OCI-LY3 (cell line): ENCODE measurements around the gene CACNG4.

Experiments
- H2AFZ ChIP-seq: fragments of 200-600, 300-600 bp; shearing (Covaris generic); 2 replicates; pipeline ENCODE4 v1.6.0; 2014; ENCODE audit warnings: antibody characterized with exemption, low read depth, low read length
- H3K27ac ChIP-seq: fragments of 200-600, 300-600 bp; sonication (generic); 2 replicates; pipeline ENCODE4 v1.5.1; 2014; ENCODE audit warnings: mild to moderate bottlenecking, low read length, moderate library complexity, mixed read lengths
- H3K27me3 ChIP-seq: fragments of 200-600, 300-600 bp; sonication (generic); 2 replicates; pipeline ENCODE4 v1.6.1; 2014; ENCODE audit warnings: low read depth, low read length, mixed read lengths
- H3K36me3 ChIP-seq: fragments of 200-600, 300-600 bp; sonication (generic); replicated peaks from 2 replicates; pipeline ENCODE3; 2014; ENCODE audit warnings: low read depth, low read length, mixed read lengths
- H3K4me1 ChIP-seq: fragments of 300-600, 200-600 bp; sonication (generic); 2 replicates; pipeline ENCODE4 v1.6.1; 2014; ENCODE audit warnings: low read length, mixed read lengths
- H3K4me2 ChIP-seq: fragments of 200-600, 300-600 bp; sonication (generic); 2 replicates; pipeline ENCODE4 v1.6.1; 2014; ENCODE audit warnings: low read length, mixed read lengths
- H3K4me3 ChIP-seq: fragments of 300-600, 200-600 bp; sonication (generic); 2 replicates; pipeline ENCODE4 v1.5.1; 2014; ENCODE audit warnings: antibody characterized with exemption, mild to moderate bottlenecking, low read length, moderate library complexity
- H3K79me2 ChIP-seq: fragments of 300-600, 200-600 bp; shearing (Covaris generic); 2 replicates; pipeline ENCODE4 v1.6.1; 2014; ENCODE audit warnings: mild to moderate bottlenecking, low read length, mixed read lengths
- H3K9ac ChIP-seq: fragments of 300-600, 200-600 bp; shearing (Covaris generic); 2 replicates; pipeline ENCODE4 v1.6.0; 2014; ENCODE audit warnings: mild to moderate bottlenecking, low read length, moderate library complexity
- H3K9me3 ChIP-seq: fragments of 200-600, 300-600 bp; shearing (Covaris generic); 2 replicates; pipeline ENCODE4 v1.6.1; 2014; ENCODE audit warnings: low read length, mixed read lengths; ENCODE audit not compliant: insufficient read depth
- H4K20me1 ChIP-seq: fragments of 200-600, 300-600 bp; sonication (generic); 2 replicates; pipeline ENCODE4 v1.6.1; 2016; ENCODE audit warnings: low read length, mixed read lengths; ENCODE audit not compliant: insufficient read depth
- EZH2phosphoT487 ChIP-seq: fragments of 200-600 bp; shearing (Covaris generic); IDR thresholded peaks from 2 replicates; pipeline ENCODE4 v1.6.1; 2018; ENCODE audit warnings: antibody characterized with exemption, mixed run types, low read depth
- TF ChIP-seq, protein P1 (sequence below): fragments of 200-600, 300-600 bp; sonication (generic); IDR thresholded peaks from 2 replicates; pipeline ENCODE4 v1.5.1; 2014; ENCODE audit warnings: antibody characterized with exemption, low read length, low read depth

CACNG4 gene

DNA sequence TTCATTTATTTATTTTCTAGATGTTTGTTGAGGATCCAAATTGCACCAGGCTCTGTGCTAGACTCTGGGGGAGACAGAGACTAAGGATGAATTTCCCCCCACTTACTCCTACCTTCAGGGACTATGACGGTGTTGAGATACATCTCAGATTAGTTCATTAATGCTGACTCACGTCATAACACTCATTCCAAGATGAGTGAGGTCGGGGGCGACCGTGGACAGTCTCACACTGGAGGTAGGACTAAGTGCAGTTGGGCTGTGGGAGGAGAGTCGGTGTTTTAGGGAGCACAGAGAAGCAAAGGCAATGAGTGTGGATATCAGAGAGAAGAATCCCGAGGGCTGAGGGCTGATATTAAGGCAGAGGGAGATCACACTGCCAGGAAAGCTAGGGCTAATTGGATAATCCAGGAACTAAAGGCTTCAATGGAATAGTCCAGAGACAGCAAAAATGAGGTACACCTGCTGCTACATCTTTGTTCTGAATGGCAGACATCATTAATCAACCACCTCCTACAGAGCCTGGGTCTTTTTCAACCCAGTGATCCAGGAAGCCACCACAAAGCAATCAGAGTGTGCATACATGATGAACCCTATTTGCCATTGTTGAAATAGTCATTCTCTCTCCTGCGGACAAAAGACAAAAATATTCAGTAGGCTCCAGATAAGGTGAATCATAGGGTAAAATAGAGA is 38.6 kb upstream of the CACNG4 start:
- Histone ChIP-seq H3K4me2 (no peak overlapping the region), H3K4me3 (no peak overlapping the region), H3K9me3 (no peaks in the 10 kb centered on the region), H3K36me3 (no peaks in the 10 kb centered on the region), H3K79me2 (no peaks in the 10 kb centered on the region), H3K27me3 (peaks cover 46% of the 10 kb centered on the region), H3K4me1 (no peaks in the 10 kb centered on the region), H3K27ac (no peak overlapping the region), H4K20me1 (no peaks in the 10 kb centered on the region), H3K9ac (no peak overlapping the region), H2AFZ (no peak overlapping the region)
- TF ChIP-seq, protein P1, sequence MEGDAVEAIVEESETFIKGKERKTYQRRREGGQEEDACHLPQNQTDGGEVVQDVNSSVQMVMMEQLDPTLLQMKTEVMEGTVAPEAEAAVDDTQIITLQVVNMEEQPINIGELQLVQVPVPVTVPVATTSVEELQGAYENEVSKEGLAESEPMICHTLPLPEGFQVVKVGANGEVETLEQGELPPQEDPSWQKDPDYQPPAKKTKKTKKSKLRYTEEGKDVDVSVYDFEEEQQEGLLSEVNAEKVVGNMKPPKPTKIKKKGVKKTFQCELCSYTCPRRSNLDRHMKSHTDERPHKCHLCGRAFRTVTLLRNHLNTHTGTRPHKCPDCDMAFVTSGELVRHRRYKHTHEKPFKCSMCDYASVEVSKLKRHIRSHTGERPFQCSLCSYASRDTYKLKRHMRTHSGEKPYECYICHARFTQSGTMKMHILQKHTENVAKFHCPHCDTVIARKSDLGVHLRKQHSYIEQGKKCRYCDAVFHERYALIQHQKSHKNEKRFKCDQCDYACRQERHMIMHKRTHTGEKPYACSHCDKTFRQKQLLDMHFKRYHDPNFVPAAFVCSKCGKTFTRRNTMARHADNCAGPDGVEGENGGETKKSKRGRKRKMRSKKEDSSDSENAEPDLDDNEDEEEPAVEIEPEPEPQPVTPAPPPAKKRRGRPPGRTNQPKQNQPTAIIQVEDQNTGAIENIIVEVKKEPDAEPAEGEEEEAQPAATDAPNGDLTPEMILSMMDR, result no peak
- TF ChIP-seq EZH2phosphoT487, result no peak

DNA sequence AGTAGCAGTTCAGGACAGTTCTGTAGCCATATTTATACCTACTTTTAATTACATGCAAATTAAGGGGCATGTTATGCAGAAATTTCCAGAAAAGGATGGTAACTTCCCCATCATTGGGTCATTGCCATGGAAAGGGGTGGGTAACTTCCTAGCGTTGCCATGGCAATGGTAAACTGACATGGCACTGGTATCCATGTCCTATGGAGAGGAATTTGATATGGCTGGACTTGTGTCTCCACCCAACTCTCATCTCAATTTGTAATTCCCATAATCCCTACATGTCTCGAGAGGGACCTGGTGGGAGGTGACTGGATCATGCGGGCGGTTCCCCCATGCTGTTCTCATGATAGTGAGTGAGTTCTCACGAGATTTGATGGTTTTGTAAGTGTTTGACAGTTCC is 35.6 kb upstream of the CACNG4 start:
- no peak for TF ChIP-seq EZH2phosphoT487
- TF ChIP-seq, protein P1, result no peak
- H3K9ac ChIP-seq, result no peak overlapping the region
- H3K9me3 ChIP-seq, result no peaks in the 10 kb centered on the region

DNA sequence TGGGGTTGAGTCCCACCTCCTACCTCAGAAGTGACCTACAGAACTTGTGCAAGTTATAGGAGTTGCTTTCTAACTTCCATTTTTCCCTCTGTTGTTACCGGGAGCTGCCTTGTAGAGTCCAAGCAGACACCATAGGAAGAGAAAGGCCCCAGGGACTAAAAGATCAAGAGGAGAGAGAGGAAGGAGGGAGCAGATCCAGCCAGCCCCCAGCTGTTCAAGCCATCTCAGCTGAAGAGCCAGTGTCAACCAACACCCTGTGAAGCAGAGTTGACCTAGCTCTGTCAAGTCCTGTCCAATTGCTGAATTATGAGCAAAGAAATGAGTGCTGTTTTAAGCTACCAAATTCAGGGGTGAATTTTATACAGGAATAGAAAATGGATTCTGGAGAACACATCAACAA is 34.9 kb upstream of the CACNG4 start:
- H3K27me3 ChIP-seq, result peaks cover 38% of the 10 kb centered on the region
- TF ChIP-seq EZH2phosphoT487, result no peak
- TF ChIP-seq, protein P1, result no peak
- no peaks in the 10 kb centered on the region for H3K79me2 ChIP-seq

More for the DNA sequence above, 35.6 kb upstream of the CACNG4 start:
- no peaks in the 10 kb centered on the region for H3K4me1 ChIP-seq
- no peak overlapping the region for H3K4me2 ChIP-seq
- H3K4me3 ChIP-seq, result no peak overlapping the region
- H3K79me2 ChIP-seq, result no peaks in the 10 kb centered on the region
- no peaks in the 10 kb centered on the region for H4K20me1 ChIP-seq
- no peak overlapping the region for H3K27ac ChIP-seq
- no peak overlapping the region for H2AFZ ChIP-seq
- peaks cover 44% of the 10 kb centered on the region for H3K27me3 ChIP-seq
- H3K36me3 ChIP-seq, result no peaks in the 10 kb centered on the region

DNA sequence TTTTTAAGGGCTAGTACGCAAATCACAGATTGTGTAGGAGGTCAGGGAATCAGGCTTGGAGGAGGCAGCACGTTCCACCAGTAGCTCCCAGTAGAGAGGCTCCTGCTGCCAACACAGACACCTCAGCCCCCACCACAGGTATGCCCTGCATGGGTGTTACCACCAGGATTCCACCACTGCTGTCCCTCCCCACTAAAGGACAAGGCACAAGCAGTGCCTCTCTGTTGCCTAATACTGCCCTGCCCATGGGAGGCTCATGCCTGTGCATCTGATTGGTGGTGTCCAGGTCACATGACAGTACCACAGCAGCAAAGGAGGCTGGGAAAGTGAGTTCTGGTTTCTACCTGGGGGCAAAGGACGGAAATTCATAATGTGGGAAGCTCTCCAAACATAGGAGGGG is 33.6 kb upstream of the CACNG4 start:
- Histone ChIP-seq H2AFZ (no peak overlapping the region), H3K79me2 (no peaks in the 10 kb centered on the region), H3K36me3 (no peaks in the 10 kb centered on the region), H3K9ac (no peak overlapping the region), H3K27ac (no peak overlapping the region), H3K4me1 (no peaks in the 10 kb centered on the region), H4K20me1 (no peaks in the 10 kb centered on the region), H3K9me3 (no peaks in the 10 kb centered on the region), H3K4me3 (no peak overlapping the region), H3K27me3 (peaks cover 30% of the 10 kb centered on the region), H3K4me2 (no peak overlapping the region)
- TF ChIP-seq, protein P1, result no peak
- no peak for TF ChIP-seq EZH2phosphoT487

More for the DNA sequence above, 34.9 kb upstream of the CACNG4 start:
- Histone ChIP-seq H3K4me1 (no peaks in the 10 kb centered on the region), H3K36me3 (no peaks in the 10 kb centered on the region), H3K4me2 (no peak overlapping the region), H3K9ac (no peak overlapping the region), H3K4me3 (no peak overlapping the region), H3K27ac (no peak overlapping the region), H3K9me3 (no peaks in the 10 kb centered on the region), H4K20me1 (no peaks in the 10 kb centered on the region), H2AFZ (no peak overlapping the region)
